CD4-positive, alpha-beta T cell treated with Interleukin-1 beta for 1 hour (primary cell): ENCODE measurements around the gene LARGE2.

Source experiments
- DNase-seq, 2 donors: peaks; one replicate each; pipeline ENCODE4 v3.0.0-alpha.2; 2020 to 2022

Gene LARGE2

GRCh38 chr11:45968901-45969300, 46.4 kb downstream of the LARGE2 start:
- DNase-seq: no peak

- no peak for DNase-seq
Measured at GRCh38 chr11:45973601-45974000, 51.1 kb downstream of the LARGE2 start.

GRCh38 chr11:45974806-45975205, 52.4 kb downstream of the LARGE2 start:
- no peak for DNase-seq
